Suprapubic skin (tissue), 4 donors: Measurements from ENCODE around the gene LRP1B.

Source experiments
- CTCF ChIP-seq, 2 donors: fragments of 200-600 bp in 1 of 2; fragments of 450-650 bp in 1 of 2; sonication (generic) in 1 of 2; IDR thresholded peaks; one replicate each; pipeline ENCODE4 v1.5.1; 2016 to 2019; ENCODE audit warnings: antibody characterized with exemption in 2 of 2, mild to moderate bottlenecking in 1 of 2, moderate library complexity in 1 of 2
- EP300 ChIP-seq: sonication (generic); formaldehyde crosslinking; IDR thresholded peaks from one replicate; pipeline ENCODE4 v1.6.1; 2017; ENCODE audit warnings: antibody characterized with exemption
- POLR2A ChIP-seq, 2 donors: fragments of 450-650 bp; IDR thresholded peaks; one replicate each; pipeline ENCODE4 v1.6.1; 2017; ENCODE audit warnings: antibody characterized with exemption in 2 of 2, mild to moderate bottlenecking in 2 of 2, moderate library complexity in 2 of 2
- POLR2AphosphoS5 ChIP-seq, 3 donors: sonication (generic); formaldehyde crosslinking; IDR thresholded peaks; one replicate each; pipeline ENCODE4 v1.6.1; 2017; ENCODE audit warnings: antibody characterized with exemption in 3 of 3

- TF ChIP-seq CTCF (IDR thresholded peaks at IDR 0.05), result no peak
- TF ChIP-seq POLR2A (IDR thresholded peaks at IDR 0.05), result no peak
- TF ChIP-seq EP300, result no peak
- no peak for TF ChIP-seq POLR2AphosphoS5 (IDR thresholded peaks at IDR 0.05)
Observed at GRCh38 chr2:141439524-141439923, 691.3 kb downstream of the LRP1B start.
